HG03097 (cell line): ENCODE results near the gene PTH2R.
"Not testable (repeated sequence)": the region's sequence is repeated elsewhere in the genome, so short reads cannot be mapped to it uniquely, and the experiment has no call there.

Source experiments
- ATAC-seq: cut with Tn5 transposase; IDR thresholded peaks from one replicate; pipeline ENCODE4 v1.9.1; 2021; ENCODE audit not compliant: unreplicated experiment, low FRiP score

Gene PTH2R

DNA sequence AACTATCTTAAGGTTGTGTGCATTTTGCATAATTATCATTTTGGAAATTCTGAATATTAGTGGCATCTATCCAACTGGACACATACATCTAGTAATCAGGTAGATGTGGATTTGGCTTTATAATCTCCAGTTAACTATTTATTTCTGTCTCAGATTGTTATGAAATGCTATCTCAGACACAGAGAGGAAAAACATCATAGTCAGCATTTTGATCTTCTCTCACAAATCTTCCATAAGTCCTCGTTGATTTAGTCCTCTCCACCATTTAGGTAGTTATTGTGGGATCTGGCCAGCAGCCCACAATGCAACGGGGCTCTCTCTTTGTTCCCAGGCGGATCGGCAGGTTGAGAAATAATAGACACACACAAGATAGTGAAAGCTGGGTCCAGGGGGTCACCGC, 75.4 kb downstream of the PTH2R start:
- not testable (repeated sequence) for ATAC-seq

DNA sequence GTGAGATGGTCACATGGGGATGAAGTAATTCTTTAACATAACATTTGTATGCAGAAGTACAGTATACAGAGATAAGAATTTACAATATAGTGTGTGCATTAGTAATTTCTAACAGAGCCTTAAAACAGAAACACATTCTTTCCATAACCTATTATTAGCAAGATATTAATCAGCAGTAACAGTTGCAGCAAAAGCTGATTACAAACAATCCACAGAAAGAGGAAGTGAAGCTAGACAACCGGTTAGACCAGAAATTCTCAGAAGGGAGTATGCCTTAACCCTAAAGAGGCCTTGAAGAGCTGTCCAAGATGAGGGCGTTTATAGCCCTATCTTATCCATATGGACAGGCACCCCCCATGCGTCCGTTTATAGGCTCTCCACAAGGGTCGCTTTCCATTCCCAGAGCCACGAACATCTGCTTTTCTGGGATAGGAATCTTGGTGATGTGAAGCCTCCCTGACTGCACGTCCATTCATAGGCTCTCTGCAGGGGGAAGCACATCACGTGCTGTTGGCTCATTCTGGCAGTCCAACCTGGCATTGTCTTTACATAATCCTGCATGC, 75.9 kb downstream of the PTH2R start:
- not testable (repeated sequence) for ATAC-seq

GRCh38 chr2:208485390-208485789, 78.8 kb downstream of the PTH2R start:
- no peak for ATAC-seq

DNA sequence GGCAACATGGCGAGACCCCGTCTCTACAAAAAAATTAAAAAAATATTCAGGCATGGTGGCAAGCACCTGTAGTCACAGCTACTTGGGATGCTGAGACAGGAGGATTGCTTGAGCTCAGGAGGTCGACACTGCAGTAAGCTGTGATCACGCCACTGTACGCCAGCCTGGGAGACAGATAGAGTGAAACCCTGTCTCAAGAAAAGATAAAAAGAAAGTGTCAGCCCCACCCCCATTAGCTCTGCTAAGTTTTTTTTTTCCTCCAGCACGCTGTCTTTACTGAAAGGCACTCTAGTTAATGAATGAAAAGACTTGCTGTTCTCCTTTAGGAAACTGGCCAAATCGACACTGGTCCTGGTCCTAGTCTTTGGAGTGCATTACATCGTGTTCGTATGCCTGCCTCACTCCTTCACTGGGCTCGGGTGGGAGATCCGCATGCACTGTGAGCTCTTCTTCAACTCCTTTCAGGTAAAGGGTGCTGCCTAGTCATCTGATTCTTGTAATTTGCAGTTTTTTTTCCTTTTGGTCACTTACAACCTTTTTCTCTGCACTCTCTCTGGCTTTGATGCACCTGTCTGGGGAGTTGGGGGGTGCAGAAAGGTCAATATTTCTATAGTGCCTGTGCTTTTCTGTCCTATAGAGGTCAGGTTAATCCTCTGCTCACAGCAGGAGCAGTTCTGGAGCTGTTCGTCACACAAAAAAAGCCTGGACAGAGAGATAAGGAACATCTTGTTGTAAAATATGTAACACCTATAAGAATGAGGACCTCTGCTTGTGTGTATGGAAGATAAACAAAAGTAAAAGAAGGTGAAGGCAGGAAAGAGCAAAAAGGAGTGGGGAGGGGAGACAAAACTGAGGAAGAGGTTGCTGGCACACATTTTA, 82.3 kb downstream of the PTH2R start:
- ATAC-seq: no peak

DNA sequence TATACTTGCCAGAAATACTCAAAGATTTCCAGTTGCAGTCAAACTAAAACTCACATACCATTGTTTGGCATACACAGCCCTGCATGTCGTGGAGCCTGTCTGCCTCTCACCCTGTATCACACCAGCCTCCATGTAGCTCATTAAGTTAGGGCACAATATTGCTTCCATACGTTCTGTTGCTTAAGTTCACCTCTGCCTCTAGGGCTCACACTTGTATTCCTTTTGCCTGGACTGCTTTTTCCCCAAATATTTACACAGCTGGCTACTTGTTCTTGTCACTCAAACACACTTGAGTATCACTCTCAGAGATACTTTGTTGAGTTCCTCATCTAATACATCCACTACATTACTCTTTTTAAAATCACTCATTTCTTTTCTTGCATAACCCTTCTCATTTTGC, 83.1 kb downstream of the PTH2R start:
- ATAC-seq: no peak

DNA sequence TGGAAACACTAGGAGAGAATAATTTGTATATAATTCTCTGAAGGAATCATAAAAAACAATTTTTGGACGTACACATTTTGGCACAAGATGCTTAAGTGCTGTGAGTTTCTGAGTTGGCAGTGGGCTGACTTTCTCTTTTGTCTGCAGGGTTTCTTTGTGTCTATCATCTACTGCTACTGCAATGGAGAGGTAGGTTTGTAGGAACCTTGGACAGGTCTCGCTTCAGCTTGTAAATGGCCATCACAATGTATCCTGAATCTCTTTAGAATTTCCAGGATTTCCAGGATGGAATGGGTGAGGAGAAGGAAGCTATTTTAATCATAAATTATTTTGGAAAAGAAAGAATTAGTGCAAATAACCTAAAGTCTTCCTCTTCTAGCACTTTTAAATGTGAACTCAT, 83.9 kb downstream of the PTH2R start:
- no peak for ATAC-seq

DNA sequence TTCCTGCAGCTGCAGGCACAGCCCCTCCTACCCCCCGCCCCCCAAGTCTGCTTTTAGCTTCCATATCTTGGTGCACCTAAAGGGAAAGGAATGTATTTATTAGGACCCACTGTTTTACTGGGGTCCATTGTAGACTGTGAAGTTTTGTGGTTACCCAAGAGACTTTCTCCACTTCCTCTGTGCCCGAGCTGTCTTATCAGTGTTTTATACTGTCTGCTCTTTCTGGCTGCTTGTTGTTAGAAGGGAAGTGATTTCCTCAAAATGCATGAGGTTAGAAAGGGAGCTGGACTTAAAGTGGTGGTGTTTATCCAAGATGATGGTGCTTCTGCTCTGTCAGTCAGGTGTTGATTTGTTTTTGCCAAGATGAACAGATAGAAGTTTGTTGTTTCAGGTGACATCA, 85.0 kb downstream of the PTH2R start:
- ATAC-seq: no peak

- no peak for ATAC-seq
Observed at GRCh38 chr2:208492069-208492468, 85.5 kb downstream of the PTH2R start.

DNA sequence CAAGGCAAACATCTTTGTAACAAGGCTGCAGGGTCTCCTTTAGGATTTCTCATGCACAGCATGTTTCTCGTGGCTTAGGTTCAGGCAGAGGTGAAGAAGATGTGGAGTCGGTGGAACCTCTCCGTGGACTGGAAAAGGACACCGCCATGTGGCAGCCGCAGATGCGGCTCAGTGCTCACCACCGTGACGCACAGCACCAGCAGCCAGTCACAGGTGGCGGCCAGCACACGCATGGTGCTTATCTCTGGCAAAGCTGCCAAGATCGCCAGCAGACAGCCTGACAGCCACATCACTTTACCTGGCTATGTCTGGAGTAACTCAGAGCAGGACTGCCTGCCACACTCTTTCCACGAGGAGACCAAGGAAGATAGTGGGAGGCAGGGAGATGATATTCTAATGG, 86.6 kb downstream of the PTH2R start:
- no peak for ATAC-seq

DNA sequence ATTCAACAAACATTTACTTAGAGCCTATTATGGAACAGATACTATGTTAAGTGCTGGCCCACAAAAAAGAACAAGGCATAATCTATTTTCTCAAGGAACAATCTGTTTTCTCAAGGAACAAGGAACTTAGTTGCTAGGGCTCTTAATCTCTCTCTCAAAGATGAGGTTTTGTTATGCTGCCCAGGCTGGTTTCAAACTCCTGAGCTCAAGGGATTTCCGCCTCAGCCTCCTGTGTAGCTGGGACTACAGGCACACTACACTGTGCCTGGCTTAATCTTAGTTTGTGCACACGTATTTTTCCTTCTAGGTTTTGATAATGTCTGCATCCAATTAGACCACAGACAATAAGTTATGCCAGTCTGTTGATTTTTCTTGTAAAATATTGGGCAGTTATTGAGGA, 89.5 kb downstream of the PTH2R start:
- ATAC-seq: no peak

DNA sequence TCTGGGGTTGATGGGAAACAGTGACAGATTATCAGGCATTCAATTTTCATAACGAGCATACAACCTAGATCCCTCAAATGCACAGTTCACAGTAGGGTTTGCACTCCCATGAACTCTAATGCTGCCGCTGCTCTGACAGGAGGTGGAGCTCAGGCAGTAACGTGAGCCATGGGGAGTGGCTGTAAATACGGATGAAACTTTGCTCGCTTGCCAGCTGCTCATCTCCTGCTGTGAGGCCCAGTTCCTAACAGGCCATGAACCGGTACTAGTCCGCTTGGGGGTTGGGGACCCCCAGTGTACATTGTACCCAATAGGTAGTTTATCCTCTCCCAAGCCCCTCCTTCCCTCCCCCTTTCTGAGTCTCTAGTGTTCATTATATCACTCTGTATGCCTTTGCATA, 94.6 kb downstream of the PTH2R start:
- ATAC-seq: no peak

DNA sequence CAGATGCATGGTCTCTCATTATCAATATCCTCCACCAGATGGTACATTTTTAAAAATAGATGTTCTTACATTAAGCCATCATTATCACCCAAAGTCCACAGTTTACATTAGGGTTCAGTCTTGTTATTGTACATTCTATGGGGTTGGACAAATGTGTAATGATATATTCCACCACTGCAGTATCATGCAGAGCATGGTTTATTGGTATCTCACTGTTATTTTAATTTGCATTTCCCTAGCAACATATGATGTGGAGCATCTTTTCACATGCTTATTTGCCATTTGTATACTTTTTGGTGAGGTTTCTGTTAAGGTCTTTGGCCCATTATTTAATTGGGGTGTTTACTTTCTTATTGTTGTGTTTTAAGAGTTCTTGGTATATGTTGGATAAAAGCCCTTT, 95.7 kb downstream of the PTH2R start:
- no peak for ATAC-seq

DNA sequence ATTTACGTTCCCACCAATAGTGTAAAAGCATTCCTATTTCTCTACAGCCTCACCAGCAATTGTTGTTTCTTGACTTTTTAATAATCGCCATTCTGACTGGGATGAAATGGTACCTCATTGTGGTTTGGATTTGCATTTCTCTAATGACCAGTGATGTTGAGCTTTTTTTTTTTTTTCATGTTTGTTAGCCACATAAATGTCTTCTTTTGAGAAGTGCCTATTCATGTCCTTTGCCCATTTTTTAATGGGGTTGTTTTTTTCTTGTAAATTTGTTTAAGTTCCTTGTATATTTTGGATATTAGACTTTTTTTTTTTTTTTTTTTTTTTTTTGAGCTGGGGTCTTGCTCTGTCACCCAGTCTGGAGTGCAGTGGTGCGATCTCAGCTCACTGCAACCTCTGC, 98.8 kb downstream of the PTH2R start:
- not testable (repeated sequence) for ATAC-seq

DNA sequence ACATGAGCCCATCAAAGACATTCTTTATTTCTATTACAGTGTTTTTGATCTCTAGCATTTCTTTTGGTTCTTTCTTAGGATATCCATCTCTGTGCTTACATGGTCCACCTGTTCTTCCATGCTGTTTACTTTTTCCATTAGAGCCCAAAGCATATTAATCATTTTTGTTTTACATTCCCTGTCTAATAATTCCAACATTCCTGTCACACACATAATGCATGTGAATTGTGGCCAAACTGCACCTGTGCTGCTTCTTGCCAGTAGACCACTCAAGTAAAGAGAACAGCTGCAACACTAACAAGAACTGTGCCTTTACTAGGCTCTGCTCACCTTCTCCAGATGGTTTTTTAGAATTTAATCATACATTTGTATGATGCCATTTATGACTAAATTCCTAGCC, 103.0 kb downstream of the PTH2R start:
- ATAC-seq: no peak

DNA sequence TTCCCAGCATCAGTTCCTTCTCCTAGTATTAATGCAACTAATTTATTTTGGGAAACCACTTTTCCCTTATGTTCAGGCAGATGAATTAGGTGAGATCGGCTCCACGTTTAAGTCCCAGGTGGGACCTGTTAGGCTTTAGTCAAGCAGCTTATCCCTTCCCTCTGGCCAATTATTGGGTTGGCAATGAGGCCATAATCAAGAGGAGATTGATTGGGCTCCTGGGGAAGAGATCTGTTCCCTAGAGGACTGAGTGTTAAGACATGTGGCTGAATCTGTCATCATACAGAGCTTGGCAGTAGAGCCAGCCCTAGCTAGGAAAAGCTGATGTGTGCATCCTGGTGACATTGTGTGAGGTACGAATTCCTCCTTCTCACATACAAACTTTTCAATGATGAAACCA, 104.4 kb downstream of the PTH2R start:
- ATAC-seq: no peak

DNA sequence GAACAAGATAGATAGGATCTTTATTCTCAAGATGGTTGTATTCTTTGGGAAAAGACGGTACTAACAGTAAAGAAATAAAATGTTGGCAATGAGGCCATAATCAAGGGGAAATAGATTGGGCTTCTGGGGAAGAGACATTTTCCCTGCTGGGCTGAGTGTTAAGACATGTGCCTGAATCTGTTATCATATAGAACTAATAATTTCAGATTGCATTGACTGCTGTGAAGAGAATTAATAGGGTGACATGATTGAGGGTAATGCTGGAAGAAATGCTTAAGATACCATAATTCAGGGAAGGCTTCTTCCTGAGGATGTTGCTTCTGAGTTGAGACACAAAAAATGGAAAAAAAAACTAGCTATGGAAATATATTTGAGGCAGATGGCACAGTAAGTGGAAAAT, 105.0 kb downstream of the PTH2R start:
- no peak for ATAC-seq

GRCh38 chr2:208515099-208515498, 108.5 kb downstream of the PTH2R start:
- no peak for ATAC-seq

- ATAC-seq: not testable (repeated sequence)
Observed at GRCh38 chr2:208523069-208523468, 116.5 kb downstream of the PTH2R start.

GRCh38 chr2:208525165-208525564, 118.6 kb downstream of the PTH2R start:
- not testable (repeated sequence) for ATAC-seq

DNA sequence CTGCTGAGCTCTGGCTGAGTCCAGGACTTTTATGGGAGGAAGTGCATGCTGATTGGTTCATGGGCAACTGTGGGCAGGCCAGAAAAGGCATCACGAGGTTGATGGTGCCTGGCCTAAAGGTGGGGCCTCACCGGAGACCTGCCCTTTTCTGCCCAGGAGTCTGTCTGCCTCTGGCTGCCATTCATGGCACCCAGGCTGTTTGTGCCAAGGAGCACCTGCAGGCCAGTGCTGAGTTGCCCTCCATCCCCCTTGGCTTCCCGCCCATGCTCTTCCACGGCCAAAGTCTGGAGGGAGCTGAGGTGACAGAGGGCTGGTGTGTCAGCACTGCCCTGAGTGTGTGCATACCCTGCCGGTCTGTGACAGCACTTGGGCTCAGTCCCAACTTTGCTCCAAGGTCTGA, 123.2 kb downstream of the PTH2R start:
- ATAC-seq: no peak

DNA sequence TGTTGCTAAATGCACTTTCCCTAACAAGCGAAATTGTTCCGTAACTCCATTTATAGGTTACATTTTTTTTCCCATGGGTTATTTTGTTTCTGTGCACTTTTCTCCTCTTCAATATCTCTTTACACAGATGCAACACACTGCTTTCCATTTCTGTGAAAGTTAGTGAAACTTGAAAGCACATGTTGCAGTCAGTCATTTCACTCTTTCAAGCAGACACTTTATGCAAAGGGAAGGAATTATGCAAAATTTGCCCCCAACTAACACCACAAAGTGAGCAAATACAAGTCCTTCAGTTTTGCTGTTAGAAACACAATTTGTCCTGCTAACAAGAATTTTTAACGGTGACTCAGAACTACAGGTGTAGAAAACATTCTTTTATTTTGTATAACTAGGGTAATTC, 124.8 kb downstream of the PTH2R start:
- no peak for ATAC-seq

DNA sequence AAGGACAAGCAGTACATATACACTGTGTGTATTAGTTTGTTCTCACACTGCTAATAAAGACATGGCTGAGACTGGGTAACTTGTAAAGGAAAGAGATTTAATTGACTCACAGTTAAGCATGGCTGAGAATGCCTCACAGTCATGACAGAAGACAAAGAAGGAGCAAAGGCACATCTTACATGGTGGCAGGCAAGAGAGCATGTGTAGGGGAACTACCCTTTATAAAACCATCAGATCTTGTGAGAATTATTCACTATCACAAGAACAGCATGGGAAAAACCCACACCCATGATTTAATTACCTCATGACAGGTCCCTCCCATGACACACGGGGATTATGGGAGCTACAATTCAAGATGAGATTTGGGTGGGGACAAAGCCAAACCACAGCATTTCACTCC, 129.0 kb downstream of the PTH2R start:
- ATAC-seq: not testable (repeated sequence)
